Measurements from ENCODE around the gene LPAR3. TPM values are rescaled to one million over a fixed set of nuclear protein-coding genes. Genes with fewer than 3 reads are reported as not detected.
A peak's percentile ranks its signal among the peaks of the same experiment; 100 is the strongest.

LPAR3 gene
- total and polyA plus RNA-seq, 3 experiments from 2014 or later, result 0.85 to 1.5 (median 1.1) TPM

DNA sequence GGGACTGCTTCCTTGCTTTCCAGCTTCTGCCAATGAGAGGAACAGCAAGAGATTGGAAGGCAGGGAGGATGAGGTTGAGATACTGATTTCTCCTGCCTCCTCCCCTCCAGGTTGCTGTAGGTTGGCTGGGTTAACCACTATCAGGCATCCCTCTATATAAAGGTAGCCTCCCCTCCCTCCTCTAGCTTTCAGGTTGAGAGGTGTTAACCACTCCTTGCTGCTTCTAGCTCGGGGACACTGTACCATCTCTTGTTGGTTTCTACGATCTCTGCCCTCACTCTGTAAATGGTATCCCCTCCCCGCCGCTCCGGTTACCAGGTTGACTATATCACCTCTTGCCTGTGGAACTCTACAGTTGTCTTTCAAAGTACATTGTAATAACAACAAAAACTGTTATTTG lies 16.7 kb downstream of the LPAR3 start:
- no peaks in the 10 kb centered on the region for H3K27me3 ChIP-seq (ENCODE audit: insufficient read depth, low read length, poor library complexity, severe bottlenecking)
- peaks cover 21 to 26% (median 23%) of the 10 kb centered on the region in 3 donors for H3K4me1 Mint-ChIP-seq
- no peaks in the 10 kb centered on the region for H3K9me3 ChIP-seq (ENCODE audit: low read length)
- H3K4me3 ChIP-seq (ENCODE audit: low read length), result no peak overlapping the region
- H3K27ac ChIP-seq (ENCODE audit: low read depth, low read length), result no peak overlapping the region
- DNase-seq, result peak in 3 of 5 donors; percentile 15 to 64 (median 59)
- peaks cover 0 to under 1% (median 0%) of the 10 kb centered on the region in 3 donors for H3K36me3 Mint-ChIP-seq
- peak overlapping the region in 3 of 8 donors; percentile 13 to 71 (median 15) for H3K27ac Mint-ChIP-seq
- no peaks in the 10 kb centered on the region for H3K36me3 ChIP-seq (ENCODE audit: insufficient read depth, low read length)
- peaks cover 13% of the 10 kb centered on the region for H3K4me1 ChIP-seq (ENCODE audit: insufficient read depth, low read length)
- CTCF ChIA-PET, result interaction anchor here (1.0 kb wide), 1 partner anchor 58 kb away, joined by 5 read pairs; no protein-coding TSS in a partner anchor
- H3K4me3 Mint-ChIP-seq, result peak overlapping the region in 3 of 7 donors; percentile 10 to 61 (median 42)
- POLR2A ChIA-PET, result no interaction called here
- peaks cover 19 to 26% of the 10 kb centered on the region in 2 donors for H3K27me3 Mint-ChIP-seq
- H3K9me3 Mint-ChIP-seq, result peaks cover 0 to under 1% (median 0%) of the 10 kb centered on the region in 5 donors

DNA sequence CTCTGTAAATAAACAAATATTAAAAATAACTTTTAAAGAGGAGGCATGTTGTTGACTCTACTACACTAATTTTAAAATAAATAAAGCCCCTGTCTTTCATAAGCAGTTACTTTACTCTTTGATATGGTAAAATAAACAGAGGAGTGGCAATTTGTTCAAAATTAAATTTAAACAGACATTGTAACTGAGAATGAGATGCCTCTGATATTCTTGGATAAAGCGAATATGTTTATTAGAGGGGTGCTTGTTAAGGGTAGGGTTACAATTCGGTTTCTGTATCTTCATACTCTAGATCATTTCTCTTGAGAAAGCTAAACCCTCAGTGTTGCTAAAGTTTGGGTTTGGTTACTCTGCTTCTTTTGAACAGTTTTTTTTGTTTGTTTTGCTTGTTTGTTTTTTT lies 19.6 kb downstream of the LPAR3 start:
- Histone ChIP-seq H3K36me3 (ENCODE audit: insufficient read depth, low read length) (no peaks in the 10 kb centered on the region), H3K4me3 (ENCODE audit: low read length) (no peak overlapping the region), H3K27ac (ENCODE audit: low read depth, low read length) (no peak overlapping the region), H3K27me3 (ENCODE audit: insufficient read depth, low read length, poor library complexity, severe bottlenecking) (no peaks in the 10 kb centered on the region), H3K4me1 (ENCODE audit: insufficient read depth, low read length) (peaks cover 13% of the 10 kb centered on the region), H3K9me3 (ENCODE audit: low read length) (no peaks in the 10 kb centered on the region)
- Mint-ChIP-seq H3K4me3 (no peak overlapping the region), H3K36me3 (no peaks in the 10 kb centered on the region), H3K4me1 (peaks cover 21 to 25% (median 23%) of the 10 kb centered on the region in 3 donors), H3K27me3 (peaks cover 15 to 28% of the 10 kb centered on the region in 2 donors), H3K9me3 (no peaks in the 10 kb centered on the region), H3K27ac (no peak overlapping the region)
- ChIA-PET POLR2A (no interaction called here), CTCF (interaction anchor here (1.7 kb wide), 1 partner anchor 16 kb away, joined by 5 read pairs; no protein-coding TSS in a partner anchor)
- no peak for DNase-seq

DNA sequence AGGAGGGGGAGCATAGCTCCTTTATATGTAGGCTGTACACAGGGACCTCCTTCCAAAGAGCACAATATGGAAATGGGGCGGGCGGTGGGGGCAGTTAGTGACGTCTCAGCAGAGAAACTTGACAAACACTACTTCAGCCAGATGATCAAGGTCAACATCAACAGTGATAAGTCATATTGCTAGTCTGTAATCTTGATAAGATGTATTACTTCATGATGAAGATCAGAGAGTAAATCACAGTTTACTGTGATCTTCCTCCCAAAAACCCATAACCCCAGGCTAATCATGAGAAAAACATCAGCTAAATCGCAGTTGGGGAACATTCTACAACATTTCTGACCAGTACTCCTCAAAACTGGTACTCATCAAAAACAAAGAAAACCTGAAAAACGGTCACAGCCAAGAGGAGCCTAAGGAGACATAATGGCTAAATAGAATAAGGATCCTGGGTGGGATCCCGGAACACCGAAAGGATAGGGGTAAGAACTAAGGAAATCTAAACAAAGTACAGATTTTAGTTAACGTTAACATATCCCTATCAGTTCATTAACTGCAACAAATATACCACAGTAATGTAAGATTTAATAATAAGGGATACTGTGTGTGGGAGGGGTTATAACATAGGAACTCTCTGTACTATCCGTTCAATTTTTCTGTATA lies 20.2 kb downstream of the LPAR3 start:
- no peaks in the 10 kb centered on the region for H3K9me3 ChIP-seq (ENCODE audit: low read length)
- no peaks in the 10 kb centered on the region for H3K9me3 Mint-ChIP-seq
- H3K36me3 ChIP-seq (ENCODE audit: insufficient read depth, low read length), result no peaks in the 10 kb centered on the region
- peaks cover 15 to 28% of the 10 kb centered on the region in 2 donors for H3K27me3 Mint-ChIP-seq
- no peaks in the 10 kb centered on the region for H3K27me3 ChIP-seq (ENCODE audit: insufficient read depth, low read length, poor library complexity, severe bottlenecking)
- peaks cover 21 to 23% (median 22%) of the 10 kb centered on the region in 3 donors for H3K4me1 Mint-ChIP-seq
- peaks cover 13% of the 10 kb centered on the region for H3K4me1 ChIP-seq (ENCODE audit: insufficient read depth, low read length)
- H3K4me3 Mint-ChIP-seq, result no peak overlapping the region
- ChIA-PET POLR2A (no interaction called here), CTCF (interaction anchor here (1.7 kb wide), 1 partner anchor 16 kb away, joined by 5 read pairs; no protein-coding TSS in a partner anchor)
- no peak for DNase-seq
- H3K36me3 Mint-ChIP-seq, result no peaks in the 10 kb centered on the region
- H3K27ac ChIP-seq (ENCODE audit: low read depth, low read length), result no peak overlapping the region
- H3K27ac Mint-ChIP-seq, result no peak overlapping the region
- H3K4me3 ChIP-seq (ENCODE audit: low read length), result no peak overlapping the region

DNA sequence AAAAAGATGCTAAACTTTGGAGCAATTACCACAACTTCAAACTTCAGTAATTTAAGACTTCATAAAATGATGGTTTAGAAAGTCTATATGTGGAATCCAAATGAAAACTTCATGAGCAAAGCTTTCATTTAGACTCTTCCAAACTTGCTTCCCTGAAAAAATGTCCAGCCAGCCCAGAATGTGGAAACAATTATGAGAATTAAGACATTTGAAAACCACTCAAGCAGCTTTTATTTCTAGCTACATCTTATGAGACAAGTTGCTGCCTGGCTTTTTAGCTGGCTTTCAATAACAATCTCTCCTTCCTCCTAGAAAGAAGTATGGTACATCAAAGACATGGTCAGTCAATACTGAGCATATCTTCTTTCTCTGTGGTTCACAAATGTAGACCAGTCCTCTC lies 21.8 kb downstream of the LPAR3 start:
- no peaks in the 10 kb centered on the region for H3K36me3 ChIP-seq (ENCODE audit: insufficient read depth, low read length)
- no peak for DNase-seq
- Mint-ChIP-seq H3K4me3 (no peak overlapping the region), H3K36me3 (peaks cover 0 to 4% (median 0%) of the 10 kb centered on the region in 3 donors), H3K4me1 (peaks cover 6% of the 10 kb centered on the region in 3 donors), H3K9me3 (no peaks in the 10 kb centered on the region), H3K27me3 (peaks cover 8 to 28% of the 10 kb centered on the region in 2 donors), H3K27ac (no peak overlapping the region)
- H3K4me3 ChIP-seq (ENCODE audit: low read length), result no peak overlapping the region
- no peaks in the 10 kb centered on the region for H3K27me3 ChIP-seq (ENCODE audit: insufficient read depth, low read length, poor library complexity, severe bottlenecking)
- H3K27ac ChIP-seq (ENCODE audit: low read depth, low read length), result no peak overlapping the region
- peaks cover 2% of the 10 kb centered on the region for H3K4me1 ChIP-seq (ENCODE audit: insufficient read depth, low read length)
- CTCF ChIA-PET, result interaction anchor here (1.6 to 1.7 kb wide), 2 partner anchors 15 to 95 kb away, joined by 3 to 4 read pairs; no protein-coding TSS in a partner anchor
- POLR2A ChIA-PET, result no interaction called here
- no peaks in the 10 kb centered on the region for H3K9me3 ChIP-seq (ENCODE audit: low read length)

DNA sequence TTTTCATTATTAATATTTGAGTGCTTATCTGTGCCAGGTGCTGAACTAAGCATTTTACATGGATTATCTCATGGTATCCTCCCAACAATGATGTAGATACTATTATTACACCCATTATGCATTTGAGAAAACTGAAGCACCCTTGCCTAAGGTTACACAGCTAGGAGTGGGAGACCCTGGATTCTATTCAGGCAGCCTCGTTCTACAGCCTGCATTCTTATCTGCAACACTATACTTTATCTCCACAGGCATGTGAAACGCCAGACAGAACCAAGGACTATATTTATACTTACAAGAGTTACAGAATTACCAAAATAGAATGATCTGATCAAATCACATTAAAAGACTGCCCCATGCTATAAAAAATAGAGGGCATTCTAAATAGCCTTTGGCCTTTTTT lies 22.4 kb downstream of the LPAR3 start:
- Histone ChIP-seq H3K27ac (ENCODE audit: low read depth, low read length) (no peak overlapping the region), H3K9me3 (ENCODE audit: low read length) (no peaks in the 10 kb centered on the region), H3K36me3 (ENCODE audit: insufficient read depth, low read length) (no peaks in the 10 kb centered on the region), H3K4me1 (ENCODE audit: insufficient read depth, low read length) (no peaks in the 10 kb centered on the region), H3K4me3 (ENCODE audit: low read length) (no peak overlapping the region), H3K27me3 (ENCODE audit: insufficient read depth, low read length, poor library complexity, severe bottlenecking) (no peaks in the 10 kb centered on the region)
- Mint-ChIP-seq H3K4me3 (no peak overlapping the region), H3K27me3 (peaks cover 8 to 28% of the 10 kb centered on the region in 2 donors), H3K4me1 (peaks cover 0 to under 1% (median under 1%) of the 10 kb centered on the region in 3 donors), H3K9me3 (no peaks in the 10 kb centered on the region), H3K36me3 (peaks cover 0 to 4% (median 0%) of the 10 kb centered on the region in 3 donors), H3K27ac (no peak overlapping the region)
- DNase-seq, result no peak
- ChIA-PET CTCF (interaction anchor here (0.7 to 1.7 kb wide), 3 partner anchors 11 to 94 kb away, joined by 3 to 4 read pairs (median 3); no protein-coding TSS in a partner anchor), POLR2A (no interaction called here)

DNA sequence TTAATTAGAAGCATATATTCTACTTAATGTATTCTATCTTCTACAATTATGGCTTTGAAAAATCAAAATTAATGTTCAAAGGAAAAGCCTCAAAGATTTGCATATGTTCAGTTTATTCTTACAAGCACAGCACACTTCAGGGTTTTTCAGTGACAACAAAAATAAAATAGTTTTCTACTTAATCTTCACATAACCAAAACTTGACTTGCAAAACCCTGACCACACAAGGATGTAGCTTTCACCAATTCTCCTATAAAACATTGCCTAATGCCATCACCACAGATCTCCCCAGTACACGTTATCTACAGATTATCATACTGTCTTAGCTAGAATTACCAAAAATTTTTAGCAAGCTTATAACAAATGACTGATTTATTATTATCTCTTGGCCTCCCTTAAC lies 23.3 kb downstream of the LPAR3 start:
- Histone ChIP-seq H3K27ac (ENCODE audit: low read depth, low read length) (no peak overlapping the region), H3K9me3 (ENCODE audit: low read length) (no peaks in the 10 kb centered on the region), H3K27me3 (ENCODE audit: insufficient read depth, low read length, poor library complexity, severe bottlenecking) (no peaks in the 10 kb centered on the region), H3K4me3 (ENCODE audit: low read length) (no peak overlapping the region), H3K4me1 (ENCODE audit: insufficient read depth, low read length) (no peaks in the 10 kb centered on the region), H3K36me3 (ENCODE audit: insufficient read depth, low read length) (no peaks in the 10 kb centered on the region)
- peaks cover 4 to 5% (median 5%) of the 10 kb centered on the region in 3 donors for H3K4me1 Mint-ChIP-seq
- peaks cover 8 to 28% of the 10 kb centered on the region in 2 donors for H3K27me3 Mint-ChIP-seq
- peaks cover 0 to 4% (median 0%) of the 10 kb centered on the region in 3 donors for H3K36me3 Mint-ChIP-seq
- H3K27ac Mint-ChIP-seq, result no peak overlapping the region
- H3K4me3 Mint-ChIP-seq, result no peak overlapping the region
- POLR2A ChIA-PET, result no interaction called here
- no peak for DNase-seq
- no peaks in the 10 kb centered on the region for H3K9me3 Mint-ChIP-seq
- CTCF ChIA-PET, result interaction anchor here (0.7 to 1.7 kb wide), 3 partner anchors 10 to 94 kb away, joined by 3 to 4 read pairs (median 3); no protein-coding TSS in a partner anchor

DNA sequence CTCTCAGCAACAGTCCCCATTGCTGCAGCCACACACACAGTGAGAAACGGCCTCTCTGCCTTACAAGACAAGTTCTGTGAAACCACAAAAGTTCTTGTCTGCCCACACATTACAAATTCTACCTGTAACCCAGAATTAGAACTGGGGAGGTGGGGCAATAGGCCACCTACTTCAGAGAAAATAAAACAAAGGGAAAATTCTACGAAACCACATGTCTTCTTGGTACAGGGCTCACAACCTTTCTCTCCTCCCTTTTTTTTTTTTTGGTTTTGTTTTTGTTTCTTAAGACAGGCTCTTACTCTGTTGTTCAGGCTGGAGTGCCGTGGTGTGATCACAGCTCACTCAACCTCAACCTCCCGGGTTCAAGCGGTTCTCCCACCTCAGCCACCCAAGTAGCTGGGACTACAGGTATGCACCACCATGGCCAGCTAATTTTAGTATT lies 30.2 kb downstream of the LPAR3 start:
- DNase-seq, result peak; percentile 14 to 75 (median 62)
- Histone ChIP-seq H3K4me3 (ENCODE audit: low read length) (peak overlapping the region; percentile 31), H3K27me3 (ENCODE audit: insufficient read depth, low read length, poor library complexity, severe bottlenecking) (no peaks in the 10 kb centered on the region), H3K36me3 (ENCODE audit: insufficient read depth, low read length) (no peaks in the 10 kb centered on the region), H3K4me1 (ENCODE audit: insufficient read depth, low read length) (peaks cover 43% of the 10 kb centered on the region), H3K9me3 (ENCODE audit: low read length) (no peaks in the 10 kb centered on the region), H3K27ac (ENCODE audit: low read depth, low read length) (no peak overlapping the region)
- H3K4me1 Mint-ChIP-seq, result peaks cover 39 to 59% (median 53%) of the 10 kb centered on the region in 3 donors
- peaks cover 0 to 1% of the 10 kb centered on the region in 2 donors for H3K27me3 Mint-ChIP-seq
- ChIA-PET CTCF (interaction anchor here (0.7 to 2.0 kb wide), 2 partner anchors 8 to 81 kb away, joined by 3 to 4 read pairs; no protein-coding TSS in a partner anchor), POLR2A (no interaction called here)
- H3K9me3 Mint-ChIP-seq, result no peaks in the 10 kb centered on the region
- H3K27ac Mint-ChIP-seq, result peak overlapping the region; percentile 44 to 97 (median 90)
- H3K36me3 Mint-ChIP-seq, result peaks cover 0 to 4% (median 0%) of the 10 kb centered on the region in 3 donors
- peak overlapping the region; percentile 16 to 78 (median 66) for H3K4me3 Mint-ChIP-seq
